Stimulated activated effector memory CD8-positive, alpha-beta T cell treated with anti-CD3 and anti-CD28 coated beads, Interleukin-12 subunit alpha, Interleukin-12 subunit beta, amount 100 ng/mL, for 72 hours (primary cell): ENCODE data around the gene S100A1.

Experiments used
- ATAC-seq: fragments of 150-1000 bp; cut with Tn5 transposase; 2 replicates; pipeline ENCODE4 v1.10.0; 2021
- DNase-seq, 2 donors: peaks; one replicate each; pipeline ENCODE4 v3.0.0; 2021 to 2022; ENCODE audit warnings: low spot score in 2 of 2
- H3K27ac Mint-ChIP-seq: one replicate; pipeline ENCODE4 v1.8.0; 2022; ENCODE audit warnings: mild to moderate bottlenecking, mixed read lengths
- H3K36me3 Mint-ChIP-seq: one replicate; pipeline ENCODE4 v1.8.0; 2022; ENCODE audit warnings: mild to moderate bottlenecking, mixed read lengths
- H3K4me1 Mint-ChIP-seq: one replicate; pipeline ENCODE4 v1.8.0; 2022; ENCODE audit warnings: mixed read lengths
- H3K4me3 Mint-ChIP-seq: one replicate; pipeline ENCODE4 v1.8.0; 2022; ENCODE audit warnings: mild to moderate bottlenecking, mixed read lengths
- H3K9me3 Mint-ChIP-seq: one replicate; pipeline ENCODE4 v1.8.0; 2022; ENCODE audit warnings: mixed read lengths

The S100A1 gene

GRCh38 chr1:153616144-153616916 is 11.9 kb upstream of the S100A1 start, which contains the start of gene S100A14:
Gene S100A14 (minus strand): TSS chr1:153616325. CDS start chr1:153615858, 467 bp downstream.
- DNase-seq (no peak), ATAC-seq (no peak)
- H3K4me1 Mint-ChIP-seq: no peaks in the 10 kb centered on the region
- peak within 1 kb of the TSS; percentile 84 for H3K27ac Mint-ChIP-seq
- H3K9me3 Mint-ChIP-seq: no peaks in the 10 kb centered on the region
- H3K36me3 Mint-ChIP-seq: no peaks in the 10 kb centered on the region
- H3K4me3 Mint-ChIP-seq: no peak within 1 kb of the TSS

GRCh38 chr1:153616917-153617311 is 11.3 kb upstream of the S100A1 start:
- no peaks in the 10 kb centered on the region for H3K36me3 Mint-ChIP-seq
- DNase-seq (no peak), ATAC-seq (no peak)
- H3K27ac Mint-ChIP-seq: peak overlapping the region; percentile 84
- no peaks in the 10 kb centered on the region for H3K9me3 Mint-ChIP-seq
- no peak overlapping the region for H3K4me3 Mint-ChIP-seq
- no peaks in the 10 kb centered on the region for H3K4me1 Mint-ChIP-seq

GRCh38 chr1:153617663-153618062 is 10.6 kb upstream of the S100A1 start:
- ATAC-seq (peak; percentile 90), DNase-seq (peak; percentile 51 to 77)
- Mint-ChIP-seq H3K4me1 (no peaks in the 10 kb centered on the region), H3K9me3 (no peaks in the 10 kb centered on the region), H3K4me3 (no peak overlapping the region), H3K36me3 (no peaks in the 10 kb centered on the region), H3K27ac (peak overlapping the region; percentile 84)

- no peak for DNase-seq
- no peaks in the 10 kb centered on the region for H3K9me3 Mint-ChIP-seq
These were observed 9.1 kb upstream of the S100A1 start for GRCh38 chr1:153619171-153619570.

GRCh38 chr1:153623101-153623500 is 5.1 kb upstream of the S100A1 start:
- DNase-seq (no peak), ATAC-seq (no peak)
- Mint-ChIP-seq H3K36me3 (no peaks in the 10 kb centered on the region), H3K4me1 (peaks cover 6% of the 10 kb centered on the region), H3K27ac (no peak overlapping the region), H3K9me3 (no peaks in the 10 kb centered on the region), H3K4me3 (no peak overlapping the region)

More at GRCh38 chr1:153619171-153619570, 9.1 kb upstream of the S100A1 start:
- Mint-ChIP-seq H3K4me1 (no peaks in the 10 kb centered on the region), H3K4me3 (no peak overlapping the region), H3K36me3 (no peaks in the 10 kb centered on the region), H3K27ac (no peak overlapping the region)
- ATAC-seq: no peak

- H3K36me3 Mint-ChIP-seq: no peaks in the 10 kb centered on the region
These were observed 3.1 kb upstream of the S100A1 start for GRCh38 chr1:153624965-153625611.

GRCh38 chr1:153626477-153626903 is 1.7 kb upstream of the S100A1 start:
- H3K4me3 Mint-ChIP-seq: no peak overlapping the region
- DNase-seq (no peak), ATAC-seq (no peak)
- no peak overlapping the region for H3K27ac Mint-ChIP-seq
- H3K4me1 Mint-ChIP-seq: peaks cover 8% of the 10 kb centered on the region
- no peaks in the 10 kb centered on the region for H3K36me3 Mint-ChIP-seq
- H3K9me3 Mint-ChIP-seq: no peaks in the 10 kb centered on the region

More at GRCh38 chr1:153624965-153625611, 3.1 kb upstream of the S100A1 start:
- Mint-ChIP-seq H3K9me3 (no peaks in the 10 kb centered on the region), H3K4me3 (no peak overlapping the region), H3K4me1 (peaks cover 6% of the 10 kb centered on the region), H3K27ac (no peak overlapping the region)
- ATAC-seq (no peak), DNase-seq (no peak)

- peaks cover 13% of the 10 kb centered on the region for H3K4me1 Mint-ChIP-seq
- H3K36me3 Mint-ChIP-seq: no peaks in the 10 kb centered on the region
- DNase-seq: no peak
- no peak for ATAC-seq
- H3K9me3 Mint-ChIP-seq: no peaks in the 10 kb centered on the region
- H3K4me3 Mint-ChIP-seq: no peak within 1 kb of the TSS
- H3K27ac Mint-ChIP-seq: no peak within 1 kb of the TSS
These were observed 1.1 kb upstream of the S100A1 start, which contains the start of gene S100A13 for GRCh38 chr1:153626904-153627714. Gene S100A13 (minus strand): TSS chr1:153627505. CDS start chr1:153626472, 1,033 bp downstream.

- H3K4me3 Mint-ChIP-seq: no peak overlapping the region
- DNase-seq (no peak), ATAC-seq (no peak)
- peaks cover 2% of the 10 kb centered on the region for H3K36me3 Mint-ChIP-seq
- peak overlapping the region; percentile 56 for H3K27ac Mint-ChIP-seq
- H3K9me3 Mint-ChIP-seq: no peaks in the 10 kb centered on the region
- peaks cover 28% of the 10 kb centered on the region for H3K4me1 Mint-ChIP-seq
These were observed 556 bp downstream of the S100A1 start for GRCh38 chr1:153628638-153629342.

- peaks cover 30% of the 10 kb centered on the region for H3K4me1 Mint-ChIP-seq
- H3K27ac Mint-ChIP-seq: peak overlapping the region; percentile 56
- ATAC-seq: no peak
These were observed 1.1 kb downstream of the S100A1 start for GRCh38 chr1:153629343-153629665.

GRCh38 chr1:153629971-153630370 is 1.7 kb downstream of the S100A1 start:
- H3K4me3 Mint-ChIP-seq: no peak overlapping the region
- H3K27ac Mint-ChIP-seq: peak overlapping the region; percentile 26
- peaks cover 14% of the 10 kb centered on the region for H3K36me3 Mint-ChIP-seq
- H3K4me1 Mint-ChIP-seq: peaks cover 30% of the 10 kb centered on the region
- no peak for DNase-seq
- no peak for ATAC-seq
- no peaks in the 10 kb centered on the region for H3K9me3 Mint-ChIP-seq

More at GRCh38 chr1:153629343-153629665, 1.1 kb downstream of the S100A1 start:
- Mint-ChIP-seq H3K9me3 (no peaks in the 10 kb centered on the region), H3K36me3 (peaks cover 7% of the 10 kb centered on the region), H3K4me3 (no peak overlapping the region)
- no peak for DNase-seq

- H3K4me3 Mint-ChIP-seq: no peak overlapping the region
- DNase-seq: no peak
- H3K4me1 Mint-ChIP-seq: peaks cover 30% of the 10 kb centered on the region
- ATAC-seq: no peak
- H3K27ac Mint-ChIP-seq: peak overlapping the region; percentile 26
- no peaks in the 10 kb centered on the region for H3K9me3 Mint-ChIP-seq
- peaks cover 18% of the 10 kb centered on the region for H3K36me3 Mint-ChIP-seq
These were observed 2.1 kb downstream of the S100A1 start for GRCh38 chr1:153630384-153630783.

- Mint-ChIP-seq H3K36me3 (peaks cover 28% of the 10 kb centered on the region), H3K4me3 (no peak overlapping the region), H3K9me3 (no peaks in the 10 kb centered on the region), H3K4me1 (peaks cover 30% of the 10 kb centered on the region), H3K27ac (peak overlapping the region; percentile 26)
- DNase-seq (no peak), ATAC-seq (no peak)
These were observed 3.1 kb downstream of the S100A1 start for GRCh38 chr1:153631047-153632022.
